CD4-positive, alpha-beta T cell treated with Interferon gamma for 1 hour (primary cell): ENCODE results near the gene DUSP2.

ENCODE experiments used
- DNase-seq: peaks from one replicate; pipeline ENCODE4 v3.0.0-alpha.2; 2020

The DUSP2 gene, protein sequence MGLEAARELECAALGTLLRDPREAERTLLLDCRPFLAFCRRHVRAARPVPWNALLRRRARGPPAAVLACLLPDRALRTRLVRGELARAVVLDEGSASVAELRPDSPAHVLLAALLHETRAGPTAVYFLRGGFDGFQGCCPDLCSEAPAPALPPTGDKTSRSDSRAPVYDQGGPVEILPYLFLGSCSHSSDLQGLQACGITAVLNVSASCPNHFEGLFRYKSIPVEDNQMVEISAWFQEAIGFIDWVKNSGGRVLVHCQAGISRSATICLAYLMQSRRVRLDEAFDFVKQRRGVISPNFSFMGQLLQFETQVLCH

GRCh38 chr2:96145036-96145847 lies at the start of gene DUSP2:
DUSP2 (minus strand) TSS chr2:96145440; CDS start chr2:96145354, 86 bp downstream.
- DNase-seq, result peak; percentile 97

DNA sequence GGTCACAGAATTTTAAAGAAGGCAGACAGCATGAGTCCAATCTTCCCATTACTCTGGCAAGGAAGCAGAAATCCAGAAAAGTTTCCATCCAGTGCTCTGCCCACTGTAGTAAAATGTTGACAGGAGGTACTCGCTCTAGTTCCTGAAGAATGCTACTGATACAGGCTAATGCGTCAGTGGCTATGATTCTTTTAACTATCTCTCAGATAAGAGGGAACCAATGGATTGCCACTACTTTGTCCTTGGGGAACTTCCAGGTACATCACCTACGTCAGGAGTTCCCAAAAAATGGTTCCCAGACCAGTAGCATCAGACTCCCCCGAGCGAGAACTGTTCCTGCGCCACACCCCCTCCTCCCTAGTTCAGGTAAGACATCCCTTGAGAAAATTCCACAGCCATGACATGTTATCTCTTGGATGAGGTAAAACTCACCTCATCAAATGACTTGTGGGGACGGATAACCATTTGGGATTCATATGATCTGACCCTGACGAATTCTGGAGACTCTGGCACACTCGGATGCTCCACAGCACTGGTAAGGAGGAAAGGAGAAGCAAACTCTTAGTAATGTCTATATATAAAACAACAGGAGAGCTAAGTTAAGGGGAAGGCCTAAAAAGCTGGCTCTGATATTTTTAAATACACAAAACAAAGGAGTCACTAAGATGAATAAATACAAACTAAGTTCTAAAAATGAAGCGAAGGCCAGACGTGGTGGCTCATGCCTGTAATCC lies 46.9 kb upstream of the DUSP2 start:
- no peak for DNase-seq

- DNase-seq, result no peak
These were observed 43.7 kb upstream of the DUSP2 start for GRCh38 chr2:96188821-96189526.

DNA sequence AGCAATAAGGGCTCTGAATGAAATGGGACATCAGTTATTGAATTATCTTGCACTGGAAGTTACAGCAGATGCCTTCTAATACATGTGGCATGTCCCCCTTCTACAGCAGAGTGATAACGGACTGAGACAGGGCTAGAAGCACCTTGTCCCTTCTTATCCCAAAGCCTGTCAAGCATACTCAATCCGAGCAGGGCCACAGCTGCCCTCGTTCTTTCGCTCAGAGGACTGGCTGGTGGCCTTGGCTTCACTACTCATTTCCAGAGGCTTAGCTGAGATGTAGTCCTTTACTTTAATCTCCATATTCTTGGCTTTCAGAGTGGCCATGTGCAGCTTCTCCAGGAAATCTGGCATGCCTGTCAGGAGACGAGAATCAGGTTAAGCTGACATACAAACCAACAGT lies 41.3 kb upstream of the DUSP2 start:
- DNase-seq, result no peak

DNA sequence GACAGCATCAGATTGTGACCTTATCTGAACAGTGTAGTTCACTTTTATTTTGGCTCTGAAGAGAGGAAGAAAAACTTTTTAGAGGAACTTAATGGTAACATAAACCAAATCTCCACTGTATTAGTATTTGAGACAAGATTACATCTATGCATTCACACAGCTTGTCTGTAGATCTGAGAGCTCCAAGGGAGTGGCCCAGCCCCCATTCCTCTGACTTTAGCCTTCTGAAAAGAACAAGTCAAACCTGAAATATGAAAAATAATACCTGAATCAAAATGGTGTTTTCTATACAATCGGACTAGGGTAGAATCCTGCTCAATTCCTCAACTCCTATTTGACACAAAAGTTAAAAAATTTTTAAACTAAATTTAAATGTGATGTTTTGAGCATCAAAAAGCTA lies 40.3 kb upstream of the DUSP2 start:
- no peak for DNase-seq

DNA sequence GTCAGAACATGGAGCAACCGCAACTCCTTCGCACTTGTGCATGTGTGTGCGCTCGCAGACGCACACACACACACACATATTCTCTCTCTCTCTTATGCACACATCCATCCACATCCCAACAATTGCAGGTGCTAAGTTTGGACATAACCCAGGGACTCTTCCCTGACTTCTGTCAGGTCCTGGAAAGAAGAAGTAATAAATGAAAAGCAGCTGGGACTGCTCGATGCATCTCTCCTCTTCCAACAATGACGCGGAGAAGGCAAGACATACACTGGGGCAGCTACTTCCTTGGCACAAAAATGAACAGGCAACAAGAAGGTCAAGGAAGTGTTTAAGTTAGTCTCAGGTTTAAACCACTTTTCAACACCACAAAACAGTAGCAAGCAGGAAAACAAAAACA lies 39.7 kb upstream of the DUSP2 start:
- no peak for DNase-seq

DNA sequence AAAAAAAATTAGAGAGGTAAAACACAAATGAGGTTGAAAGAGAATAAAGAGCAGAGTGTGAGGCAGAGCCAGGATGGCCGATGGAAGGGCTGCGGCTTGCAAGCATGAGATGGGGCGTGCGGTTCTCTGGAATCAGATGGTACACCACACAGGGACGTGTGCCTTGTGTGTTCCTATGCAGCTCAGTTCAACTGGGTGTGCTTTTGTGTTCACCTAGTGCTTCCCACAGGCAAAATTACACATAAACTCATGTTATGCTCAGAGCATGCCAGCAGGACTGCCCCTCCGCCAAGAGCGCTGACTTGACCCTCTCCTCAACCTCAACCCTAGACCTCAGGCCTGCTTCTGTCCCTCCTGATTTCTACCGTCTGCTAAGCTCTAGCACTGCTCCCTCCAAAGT lies 38.9 kb upstream of the DUSP2 start:
- DNase-seq, result no peak

- no peak for DNase-seq
These were observed 36.3 kb upstream of the DUSP2 start for GRCh38 chr2:96181529-96181928.

DNA sequence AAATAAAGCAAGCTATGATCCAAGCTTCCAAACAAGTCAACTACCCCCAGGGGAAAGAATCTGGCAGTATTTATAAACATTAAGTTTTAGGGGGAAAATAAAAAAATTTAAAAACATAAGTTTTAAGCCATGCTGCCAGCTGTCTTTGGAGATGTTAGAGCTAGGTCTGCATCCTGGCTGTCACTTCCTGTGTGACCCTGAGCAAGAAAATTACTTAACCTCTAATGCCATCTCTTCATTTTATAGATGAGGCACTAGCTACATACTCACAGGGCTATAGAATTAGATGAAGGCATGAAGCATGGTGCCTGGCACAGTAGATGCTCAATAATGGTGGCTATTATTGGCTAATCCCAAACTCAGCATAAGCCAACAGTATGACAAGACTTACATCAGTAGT lies 35.3 kb upstream of the DUSP2 start:
- DNase-seq, result no peak

DNA sequence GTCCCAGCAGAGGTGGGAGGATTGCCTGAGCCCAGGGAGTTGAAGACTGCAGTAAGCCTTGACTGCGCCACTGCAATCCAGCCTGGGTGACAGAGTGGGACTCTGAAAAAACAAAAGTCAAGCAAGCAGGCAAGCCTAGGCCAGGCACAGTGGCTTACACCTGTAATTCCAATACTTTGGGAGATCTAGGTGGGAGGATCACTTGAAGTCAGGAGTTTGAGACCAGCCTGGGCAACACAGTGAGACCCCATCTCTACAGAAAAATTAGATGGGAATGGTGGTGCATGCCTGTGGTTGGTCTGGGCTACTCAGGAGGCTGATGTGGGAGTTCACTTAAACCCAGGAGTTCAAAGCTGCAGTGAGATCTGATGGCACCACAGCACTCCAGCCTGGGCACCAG lies 34.8 kb upstream of the DUSP2 start:
- no peak for DNase-seq

DNA sequence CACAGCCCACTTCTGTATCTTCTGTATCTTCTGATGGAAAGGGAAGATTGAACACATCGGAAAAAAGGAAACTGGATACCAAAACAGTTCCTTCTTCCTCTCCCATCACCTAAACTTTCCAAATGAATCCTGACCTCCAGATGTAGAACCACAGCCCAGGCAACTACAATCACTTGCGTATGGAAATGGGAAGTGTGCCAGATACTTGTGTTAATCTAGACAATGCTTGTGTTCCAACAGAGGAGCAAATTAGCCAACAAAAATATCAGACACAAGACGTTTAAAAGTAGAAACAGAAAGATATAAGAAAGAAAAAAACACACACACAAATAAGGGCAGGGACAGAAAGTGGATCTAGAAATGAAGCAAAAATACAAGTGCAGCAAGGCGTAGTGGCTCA lies 31.4 kb upstream of the DUSP2 start:
- no peak for DNase-seq

GRCh38 chr2:96175951-96176350 lies 30.7 kb upstream of the DUSP2 start:
- no peak for DNase-seq

GRCh38 chr2:96174251-96175144 lies 29.3 kb upstream of the DUSP2 start:
- peak; percentile 79 for DNase-seq

DNA sequence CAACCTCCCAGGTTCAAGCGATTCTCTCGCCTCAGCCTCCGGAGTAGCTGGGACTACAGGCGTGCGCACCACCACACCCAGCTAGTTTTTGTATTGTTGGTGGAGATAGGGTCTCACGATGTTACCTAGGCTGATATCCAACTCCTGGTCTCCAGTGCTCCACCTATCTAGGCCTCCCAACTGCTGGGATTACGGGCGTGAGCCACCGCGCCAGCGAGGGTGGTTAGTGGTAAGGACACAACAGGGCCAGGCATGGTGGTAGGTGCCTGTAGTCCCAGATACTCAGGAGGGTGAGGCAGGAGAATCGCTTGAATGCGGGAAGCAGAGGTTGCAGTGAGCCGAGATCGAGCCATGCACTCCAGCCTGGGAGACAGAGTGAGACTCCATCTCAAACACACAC lies 26.6 kb upstream of the DUSP2 start:
- DNase-seq, result no peak

DNA sequence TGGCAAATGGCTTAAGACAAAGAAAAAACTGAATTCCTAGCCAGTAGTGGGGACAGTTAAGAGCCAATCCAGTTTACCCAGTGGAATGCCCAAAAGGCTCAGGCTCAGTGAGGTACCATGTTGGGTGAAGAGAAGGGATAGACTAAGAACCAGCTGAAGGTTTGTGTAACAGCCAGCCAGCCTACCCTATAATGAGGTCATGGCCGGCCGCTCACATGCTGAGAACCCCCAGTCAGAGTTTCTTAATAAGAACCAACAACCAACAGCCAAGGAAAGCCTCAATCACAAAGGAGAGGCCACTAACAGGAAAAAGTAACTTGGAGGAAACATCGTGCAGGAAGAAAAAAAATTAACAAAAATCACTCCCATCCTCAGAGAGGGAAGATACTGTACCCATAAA lies 25.4 kb upstream of the DUSP2 start:
- no peak for DNase-seq

GRCh38 chr2:96169868-96170507 lies 24.7 kb upstream of the DUSP2 start:
- no peak for DNase-seq

GRCh38 chr2:96167407-96168013 lies 22.3 kb upstream of the DUSP2 start:
- DNase-seq, result no peak

DNA sequence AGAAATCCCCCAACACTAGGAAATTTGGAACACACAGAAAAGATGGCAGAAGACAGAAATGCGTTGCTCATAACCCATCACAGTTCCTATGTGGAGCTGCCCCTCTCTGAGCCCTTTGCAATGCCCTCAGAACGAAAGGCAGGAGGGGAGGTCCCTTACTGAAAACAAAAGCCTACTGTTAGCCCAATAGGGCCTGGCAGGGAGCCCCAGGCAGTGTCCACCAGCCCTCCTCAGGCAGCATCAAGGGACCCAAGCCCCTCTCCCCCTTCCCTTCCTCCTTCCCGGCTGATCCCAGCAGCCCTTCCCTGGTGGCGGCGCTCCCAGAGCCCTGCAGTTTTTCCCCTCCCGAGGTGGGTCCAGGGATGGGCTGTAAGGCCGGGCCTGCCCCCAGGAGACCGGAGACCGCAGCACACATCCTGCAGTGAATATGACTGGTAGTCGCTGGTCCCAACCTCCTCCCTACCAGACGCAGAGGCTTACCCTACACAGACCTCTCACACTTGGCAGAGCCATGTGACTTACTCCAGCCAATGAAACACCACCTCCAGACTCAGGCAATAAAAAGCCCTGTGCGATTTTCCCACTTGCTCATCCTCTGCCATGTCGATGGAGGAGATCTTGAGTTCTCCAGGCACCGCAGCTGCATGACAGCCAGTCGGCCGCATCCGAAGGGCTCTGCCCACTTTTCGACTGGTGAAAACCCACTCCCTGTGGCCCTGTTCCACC lies 19.4 kb upstream of the DUSP2 start:
- peak; percentile 68 for DNase-seq

DNA sequence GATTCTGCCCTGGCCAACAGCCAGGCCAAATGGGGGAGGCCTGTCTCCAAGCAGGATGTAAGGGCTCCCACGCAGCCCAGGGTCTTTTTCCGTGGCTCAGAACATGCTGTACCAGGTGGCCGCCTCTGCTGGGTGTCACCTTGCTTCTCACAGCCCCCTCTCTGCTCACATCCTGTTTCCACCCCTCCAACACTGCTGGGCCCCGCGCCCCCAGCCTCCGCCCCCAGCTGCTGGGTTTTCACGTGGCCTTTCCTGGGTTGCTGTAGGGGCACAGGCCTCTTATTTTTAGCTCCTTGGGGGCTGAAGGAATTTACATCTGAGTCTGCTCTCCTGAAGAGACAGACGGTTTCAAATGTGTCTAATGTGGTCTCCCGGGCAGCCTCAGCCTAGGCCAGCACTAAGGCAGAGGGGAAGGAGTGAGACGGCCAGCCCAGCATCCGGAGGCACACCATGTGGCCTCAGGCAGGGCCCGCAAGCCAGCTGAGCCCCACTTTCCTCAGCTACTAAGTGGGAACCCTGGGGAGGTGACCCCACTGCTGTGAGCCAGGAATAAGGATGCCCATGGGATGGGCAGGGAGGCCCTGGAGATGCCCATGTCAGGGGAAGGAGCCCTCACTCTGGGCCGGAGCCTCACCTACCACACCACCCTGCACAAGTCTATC lies 18.7 kb upstream of the DUSP2 start:
- DNase-seq, result peak; percentile 68

DNA sequence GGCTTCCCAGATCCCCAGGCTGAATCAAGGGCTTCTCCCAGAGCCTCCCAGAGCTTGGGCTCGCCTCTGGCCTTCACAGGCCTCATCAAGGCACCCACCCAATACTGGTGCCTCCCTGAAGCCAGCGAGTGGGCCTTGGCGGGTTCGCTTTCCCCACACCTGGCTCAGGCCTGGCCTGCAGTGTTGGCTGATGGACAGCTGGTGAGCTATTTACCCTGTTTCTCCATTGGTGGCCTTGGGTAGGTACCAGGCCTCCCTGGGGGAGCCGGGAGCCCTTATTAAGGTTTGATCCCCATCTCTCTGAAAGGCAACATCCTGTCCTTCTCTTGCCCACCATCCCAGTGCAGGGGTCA lies 18.2 kb upstream of the DUSP2 start:
- DNase-seq, result no peak
